Activated T-cell treated with anti-CD3 and anti-CD28 coated beads, Interleukin-2, amount 50 U/mL, for 24 hours (primary cell): ENCODE measurements around the gene NEUROG2.
"Not testable (repeated sequence)": the region's sequence is repeated elsewhere in the genome, so short reads cannot be mapped to it uniquely, and the experiment has no call there.

Experiments used
- DNase-seq: peaks from one replicate; pipeline ENCODE4 v3.0.0-alpha.2; 2020
- H3K27ac Mint-ChIP-seq: 2 replicates; pipeline ENCODE4 v1.8.0; 2020; ENCODE audit warnings: mild to moderate bottlenecking, mixed read lengths
- H3K27me3 Mint-ChIP-seq: 2 replicates; pipeline ENCODE4 v1.8.0; 2020; ENCODE audit warnings: mixed read lengths
- H3K36me3 Mint-ChIP-seq: 2 replicates; pipeline ENCODE4 v1.8.0; 2020; ENCODE audit warnings: low read depth, mixed read lengths
- H3K4me1 Mint-ChIP-seq: 2 replicates; pipeline ENCODE4 v1.8.0; 2020; ENCODE audit warnings: low read depth, mixed read lengths
- H3K4me3 Mint-ChIP-seq: 2 replicates; pipeline ENCODE4 v1.8.0; 2020; ENCODE audit warnings: mild to moderate bottlenecking, moderate library complexity, mixed read lengths
- H3K9me3 Mint-ChIP-seq: 2 replicates; pipeline ENCODE4 v1.8.0; 2020; ENCODE audit warnings: mixed read lengths

NEUROG2 gene

DNA sequence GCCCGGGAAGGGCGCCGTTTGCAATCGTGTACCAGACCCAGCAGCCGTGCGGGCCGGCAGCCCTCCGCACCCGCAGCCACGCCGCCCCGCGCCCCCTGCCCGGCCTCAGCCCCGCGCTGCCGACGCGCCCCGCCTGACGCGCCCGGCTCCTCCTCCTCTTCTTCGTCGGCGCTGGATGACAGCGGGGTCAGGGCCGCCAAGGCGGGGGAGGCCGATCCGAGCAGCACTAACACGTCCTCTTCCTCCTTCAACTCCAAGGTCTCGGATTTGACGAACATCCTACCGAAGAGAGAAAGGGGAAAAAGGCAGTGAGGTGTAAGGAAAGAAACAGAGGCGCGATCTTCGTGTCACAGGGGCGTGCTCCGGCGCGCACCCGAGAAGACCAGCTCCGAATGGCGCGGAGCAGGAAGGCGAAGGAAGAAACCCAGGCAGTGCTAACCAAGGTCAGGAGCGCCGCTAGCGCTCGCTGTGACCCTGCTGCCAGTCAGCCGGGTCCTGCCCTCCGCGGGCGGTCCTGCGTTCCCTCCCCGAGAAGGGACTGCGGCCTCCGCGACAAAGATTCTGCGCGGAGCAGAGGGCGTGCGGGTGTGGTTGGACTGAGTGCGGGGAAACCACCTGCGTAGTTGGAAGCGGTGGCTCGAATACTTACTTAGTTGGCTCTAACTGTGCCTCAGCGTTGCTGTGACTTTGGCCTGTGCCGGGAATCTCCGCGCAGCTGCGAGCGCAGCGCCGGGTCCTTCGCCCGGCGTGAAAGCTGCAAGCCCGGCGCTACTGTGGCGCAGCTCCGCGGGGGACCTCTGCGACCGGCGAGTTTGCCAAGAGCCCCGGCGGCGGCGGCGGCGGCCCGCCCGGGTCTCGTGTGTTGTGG lies 548 bp downstream of the NEUROG2 start:
- Mint-ChIP-seq H3K27me3 (peaks cover 93% of the 10 kb centered on the region), H3K27ac (peak overlapping the region; percentile 75), H3K4me3 (peak overlapping the region; percentile 85), H3K4me1 (peaks cover 52% of the 10 kb centered on the region), H3K9me3 (no peaks in the 10 kb centered on the region), H3K36me3 (peaks cover 2% of the 10 kb centered on the region)
- peak; percentile 66 for DNase-seq

DNA sequence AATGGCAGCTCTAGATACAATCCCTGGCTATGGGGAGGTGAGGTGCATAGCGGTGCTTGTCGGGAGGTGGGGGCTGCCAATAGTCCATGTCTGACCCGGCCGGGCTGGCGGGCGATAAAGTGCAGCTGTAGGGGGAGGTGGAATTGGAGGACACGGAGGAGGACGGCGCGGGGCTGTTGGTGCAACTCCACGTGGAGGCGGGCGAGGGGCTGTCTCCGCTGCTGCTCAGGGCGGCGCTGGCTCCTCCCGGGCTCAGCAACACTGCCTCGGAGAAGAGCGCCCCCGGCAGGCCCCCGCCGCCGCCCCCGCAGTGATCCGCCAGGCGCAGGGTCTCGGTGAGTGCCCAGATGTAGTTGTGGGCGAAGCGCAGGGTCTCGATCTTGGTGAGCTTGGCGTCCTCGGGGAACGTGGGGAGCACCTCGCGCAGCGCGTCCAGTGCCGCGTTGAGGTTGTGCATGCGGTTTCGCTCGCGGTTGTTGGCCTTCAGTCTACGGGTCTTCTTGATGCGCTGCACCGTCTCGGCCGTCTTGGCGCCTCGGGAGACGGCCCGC lies 1.3 kb downstream of the NEUROG2 start:
- Mint-ChIP-seq H3K36me3 (peaks cover 2% of the 10 kb centered on the region), H3K9me3 (no peaks in the 10 kb centered on the region), H3K4me1 (peaks cover 53% of the 10 kb centered on the region), H3K27ac (peak overlapping the region; percentile 24), H3K4me3 (peak overlapping the region; percentile 85), H3K27me3 (peaks cover 93% of the 10 kb centered on the region)
- DNase-seq: no peak

DNA sequence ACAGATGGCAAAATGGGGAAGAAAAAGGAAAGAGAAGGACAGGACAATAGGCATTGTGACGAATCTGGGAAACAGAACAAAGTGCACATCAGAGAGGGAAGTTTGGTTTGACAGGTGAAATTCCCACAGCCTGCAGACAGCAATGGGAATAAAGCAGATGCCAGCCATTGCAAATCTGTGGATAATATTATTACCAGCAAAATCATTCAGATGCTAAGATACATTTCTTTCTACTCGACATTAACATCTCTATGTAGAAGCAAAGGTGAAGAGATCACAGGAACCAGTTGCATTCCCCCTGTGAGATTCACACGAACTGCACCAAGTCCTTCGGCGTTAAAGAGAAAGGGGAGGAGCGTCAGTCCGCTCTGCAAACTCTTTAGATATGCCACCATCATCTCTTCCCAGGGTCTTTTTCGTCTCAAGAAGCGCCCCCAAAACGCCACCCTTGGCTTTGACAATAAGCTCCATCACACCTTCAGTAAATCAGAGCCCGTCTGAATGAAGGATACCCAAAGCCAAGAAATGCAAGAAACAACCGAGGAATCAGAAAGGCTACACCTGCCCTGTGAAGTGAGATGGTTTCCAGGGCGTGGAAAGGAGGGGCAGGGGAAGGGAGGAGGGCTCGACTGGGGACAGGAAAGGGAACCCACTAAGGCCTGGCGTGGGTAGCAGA lies 1.9 kb downstream of the NEUROG2 start:
- peaks cover 93% of the 10 kb centered on the region for H3K27me3 Mint-ChIP-seq
- peaks cover 2% of the 10 kb centered on the region for H3K36me3 Mint-ChIP-seq
- DNase-seq: no peak
- H3K9me3 Mint-ChIP-seq: no peaks in the 10 kb centered on the region
- peak overlapping the region; percentile 24 for H3K27ac Mint-ChIP-seq
- H3K4me3 Mint-ChIP-seq: peak overlapping the region; percentile 85
- peaks cover 59% of the 10 kb centered on the region for H3K4me1 Mint-ChIP-seq

DNA sequence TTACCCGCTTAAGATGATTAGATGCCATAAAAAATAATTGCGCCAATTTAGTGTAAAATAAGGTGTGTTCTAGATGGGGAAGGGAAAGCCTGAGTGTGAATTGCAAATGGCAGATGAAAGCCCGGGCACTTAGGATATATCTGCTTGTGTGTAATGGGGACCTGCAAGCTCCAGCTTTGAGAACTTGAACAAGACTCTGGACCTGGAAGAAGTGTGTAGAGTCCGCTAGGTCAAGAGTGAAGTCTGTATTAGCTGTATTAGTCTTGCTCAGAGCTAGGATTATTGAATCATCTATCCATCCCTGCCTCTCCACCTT lies 4.2 kb downstream of the NEUROG2 start:
- Mint-ChIP-seq H3K27me3 (peaks cover 90% of the 10 kb centered on the region), H3K36me3 (peaks cover 2% of the 10 kb centered on the region), H3K4me3 (no peak overlapping the region), H3K4me1 (peaks cover 50% of the 10 kb centered on the region), H3K9me3 (no peaks in the 10 kb centered on the region), H3K27ac (no peak overlapping the region)
- no peak for DNase-seq

DNA sequence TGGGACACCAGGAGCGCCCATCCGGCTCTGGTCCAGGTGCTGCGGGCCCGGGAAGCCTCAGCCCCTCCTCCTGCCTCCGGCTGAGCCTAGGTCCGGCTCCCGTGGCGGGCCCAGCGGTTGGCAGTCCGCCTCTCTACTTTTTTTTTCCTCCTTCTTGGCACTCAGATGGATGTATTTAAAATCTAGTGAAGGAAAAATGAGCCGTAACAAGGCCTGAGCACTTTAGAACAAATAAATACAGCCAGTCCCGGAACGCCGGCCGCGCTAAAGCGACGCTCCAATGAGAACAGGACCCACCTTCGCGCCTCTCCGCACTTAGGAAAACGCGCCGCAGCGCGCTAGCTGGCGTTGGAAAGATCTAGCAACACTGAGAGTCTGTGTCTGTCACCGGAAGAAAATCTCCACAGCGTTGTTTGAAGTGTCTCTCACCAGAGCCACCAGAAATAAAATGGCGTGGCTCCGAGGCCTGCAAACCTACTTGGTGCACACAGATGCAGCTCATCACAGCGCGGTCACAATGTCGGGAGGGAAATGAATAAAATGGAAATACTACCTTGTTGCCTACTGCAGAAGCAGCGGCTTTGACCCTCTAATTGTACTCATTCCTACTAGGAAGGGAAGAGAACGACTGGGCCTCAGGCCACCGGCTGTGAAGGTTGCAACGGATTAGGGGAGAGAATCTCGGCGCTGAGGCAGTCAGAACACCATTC lies 4.7 kb downstream of the NEUROG2 start:
- no peak overlapping the region for H3K4me3 Mint-ChIP-seq
- DNase-seq: peak; percentile 33
- H3K27me3 Mint-ChIP-seq: peaks cover 91% of the 10 kb centered on the region
- H3K9me3 Mint-ChIP-seq: no peaks in the 10 kb centered on the region
- H3K4me1 Mint-ChIP-seq: peaks cover 47% of the 10 kb centered on the region
- no peak overlapping the region for H3K27ac Mint-ChIP-seq
- H3K36me3 Mint-ChIP-seq: peaks cover 2% of the 10 kb centered on the region

DNA sequence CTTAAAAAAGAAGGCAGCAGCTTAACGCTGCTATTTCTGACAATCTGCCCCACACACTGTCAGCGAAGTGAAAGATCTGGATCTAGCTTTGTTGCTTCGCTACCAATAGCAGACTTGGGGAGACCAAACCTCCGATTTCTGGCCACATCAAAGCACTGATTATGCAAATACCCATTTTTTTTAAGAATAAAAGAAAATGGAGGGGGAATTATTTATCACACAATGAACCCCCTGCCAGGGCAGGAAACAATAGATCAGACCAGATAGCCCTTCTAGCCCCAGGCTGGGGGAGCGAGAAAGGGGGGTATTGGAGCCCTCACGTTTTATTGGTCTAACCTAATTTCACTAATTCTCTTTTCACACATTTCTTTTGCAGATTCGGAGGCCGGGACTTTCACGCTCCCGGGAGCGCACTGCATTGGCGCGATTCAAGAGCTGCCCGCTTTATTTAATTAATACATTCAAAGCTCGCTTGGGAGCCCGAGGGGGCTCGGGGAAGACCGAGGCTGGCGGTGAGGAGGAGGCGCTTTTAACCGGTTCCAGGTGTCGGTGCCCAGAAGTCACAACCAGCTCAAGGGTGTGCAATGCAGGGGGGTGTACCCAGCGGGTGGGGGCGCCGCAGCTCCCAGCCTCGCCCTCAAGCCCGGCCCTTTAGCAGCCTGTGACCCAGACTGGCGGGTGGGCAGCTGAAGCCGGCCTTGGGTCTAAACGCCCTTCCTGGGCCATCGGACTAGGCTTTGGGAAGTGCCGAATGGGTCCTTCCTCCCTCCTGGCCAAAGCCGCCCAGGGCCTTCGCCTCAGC lies 5.5 kb downstream of the NEUROG2 start:
- Mint-ChIP-seq H3K36me3 (peaks cover 2% of the 10 kb centered on the region), H3K27me3 (peaks cover 91% of the 10 kb centered on the region), H3K4me3 (peak overlapping the region; percentile 56), H3K4me1 (peaks cover 42% of the 10 kb centered on the region), H3K9me3 (no peaks in the 10 kb centered on the region), H3K27ac (no peak overlapping the region)
- peak; percentile 34 for DNase-seq

DNA sequence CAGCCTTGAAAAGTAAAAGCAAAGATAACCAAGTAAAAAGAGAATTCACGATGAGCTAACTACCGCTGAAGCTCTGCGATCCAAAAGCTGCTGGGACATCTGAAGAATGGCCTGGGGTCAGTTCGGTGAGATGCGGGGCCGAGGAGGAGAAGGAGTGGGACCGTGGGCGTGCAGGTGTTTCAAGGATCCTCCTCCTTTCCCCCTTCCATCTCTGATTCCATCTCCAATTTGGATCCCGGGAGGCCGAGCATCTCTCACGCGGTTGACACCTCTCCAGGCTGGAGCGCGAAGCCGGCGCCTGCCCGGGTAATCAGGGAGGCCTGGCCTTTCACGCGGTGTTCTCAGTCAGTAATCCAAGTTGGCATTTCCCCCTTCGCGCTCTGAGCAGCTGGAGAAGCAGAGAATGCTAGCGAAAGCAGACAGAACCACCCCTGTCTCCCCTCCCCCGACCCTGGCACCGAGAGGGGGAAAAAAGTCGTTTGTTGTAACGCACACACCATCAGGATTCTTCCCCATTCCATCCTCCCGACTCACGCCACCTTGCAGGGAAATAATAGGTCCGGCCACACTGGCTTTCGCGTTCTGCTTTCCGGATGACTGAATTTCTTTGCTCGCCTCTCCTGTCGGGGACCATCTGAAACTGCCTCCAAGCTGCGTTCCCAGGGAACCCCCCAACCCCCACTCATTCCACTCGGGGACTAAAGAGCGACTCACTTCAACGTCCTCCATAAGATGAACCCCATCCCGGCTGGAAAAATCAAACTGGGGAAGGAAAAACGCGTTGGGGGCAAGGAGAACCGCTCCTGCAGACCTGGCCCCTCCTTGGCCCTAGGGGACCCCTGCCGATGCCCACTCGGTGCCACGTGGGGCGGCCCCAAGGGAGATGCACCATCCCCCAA lies 6.5 kb downstream of the NEUROG2 start:
- peak; percentile 34 for DNase-seq
- H3K4me1 Mint-ChIP-seq: peaks cover 34% of the 10 kb centered on the region
- H3K27ac Mint-ChIP-seq: no peak overlapping the region
- H3K36me3 Mint-ChIP-seq: no peaks in the 10 kb centered on the region
- peaks cover 90% of the 10 kb centered on the region for H3K27me3 Mint-ChIP-seq
- H3K4me3 Mint-ChIP-seq: peak overlapping the region; percentile 54
- H3K9me3 Mint-ChIP-seq: no peaks in the 10 kb centered on the region

DNA sequence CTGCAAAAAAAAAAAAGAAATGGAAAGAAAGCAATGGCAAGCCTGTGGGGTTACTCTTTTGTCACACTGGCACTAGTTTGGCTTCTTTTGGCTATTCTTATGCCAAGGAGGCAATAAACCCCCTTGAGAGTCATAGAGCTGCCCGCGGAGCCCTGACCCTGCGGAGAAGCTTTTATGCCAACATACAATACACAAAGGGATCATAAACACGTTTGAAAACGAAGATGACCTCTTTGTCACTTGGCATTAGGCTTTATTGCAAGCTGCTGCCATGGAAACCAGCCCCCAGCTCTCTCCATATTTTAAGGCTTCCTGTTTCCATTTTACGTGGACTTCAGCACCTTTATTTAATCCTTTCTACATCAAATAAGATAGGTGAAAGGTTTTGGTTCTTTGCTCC lies 7.6 kb downstream of the NEUROG2 start:
- no peak for DNase-seq
- Mint-ChIP-seq H3K9me3 (no peaks in the 10 kb centered on the region), H3K4me3 (no peak overlapping the region), H3K36me3 (no peaks in the 10 kb centered on the region), H3K27ac (no peak overlapping the region), H3K27me3 (peaks cover 84% of the 10 kb centered on the region), H3K4me1 (peaks cover 25% of the 10 kb centered on the region)

DNA sequence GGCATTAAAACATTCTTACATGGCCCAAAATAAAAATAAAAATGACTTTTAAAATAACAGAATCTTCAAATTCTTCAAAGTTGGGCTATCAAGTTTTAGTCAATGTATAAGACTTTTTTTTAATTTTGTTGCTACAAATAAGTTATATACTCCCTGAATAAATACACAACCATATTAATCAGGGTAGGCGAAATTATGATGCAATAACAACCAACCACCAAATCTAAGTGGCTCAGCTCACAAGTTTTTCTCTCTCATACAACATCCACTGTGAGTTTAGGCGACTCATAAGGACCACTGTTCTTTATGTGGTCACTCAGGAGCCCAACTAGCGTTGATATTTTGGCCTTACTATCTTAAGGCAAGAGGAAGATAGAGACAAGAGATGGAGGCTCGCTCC lies 11.2 kb downstream of the NEUROG2 start:
- Mint-ChIP-seq H3K9me3 (no peaks in the 10 kb centered on the region), H3K4me3 (no peak overlapping the region), H3K4me1 (peaks cover 13% of the 10 kb centered on the region), H3K27ac (no peak overlapping the region), H3K27me3 (peaks cover 72% of the 10 kb centered on the region), H3K36me3 (no peaks in the 10 kb centered on the region)
- no peak for DNase-seq

DNA sequence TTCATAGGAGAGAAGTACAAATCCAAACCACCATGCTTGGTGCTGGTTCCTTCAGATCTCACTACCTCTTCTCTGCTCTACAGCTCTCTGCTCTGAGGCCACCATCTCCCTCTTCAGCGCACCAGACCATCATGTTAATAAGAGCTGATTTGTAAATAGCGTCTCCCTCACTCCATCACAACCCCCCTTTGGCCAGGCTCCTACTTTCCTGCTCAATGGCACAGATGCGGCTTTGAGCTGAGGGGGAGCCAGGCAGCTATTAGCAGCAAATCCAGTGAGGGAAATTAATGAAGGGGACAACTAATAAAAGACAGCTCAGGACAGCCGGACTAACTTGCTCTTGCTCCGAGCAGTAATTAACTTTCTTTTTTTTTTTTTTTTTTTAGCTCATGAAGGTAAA lies 13.1 kb downstream of the NEUROG2 start:
- no peak for DNase-seq
- Mint-ChIP-seq H3K4me3 (no peak overlapping the region), H3K4me1 (no peaks in the 10 kb centered on the region), H3K27ac (no peak overlapping the region), H3K36me3 (no peaks in the 10 kb centered on the region), H3K9me3 (no peaks in the 10 kb centered on the region), H3K27me3 (peaks cover 58% of the 10 kb centered on the region)

DNA sequence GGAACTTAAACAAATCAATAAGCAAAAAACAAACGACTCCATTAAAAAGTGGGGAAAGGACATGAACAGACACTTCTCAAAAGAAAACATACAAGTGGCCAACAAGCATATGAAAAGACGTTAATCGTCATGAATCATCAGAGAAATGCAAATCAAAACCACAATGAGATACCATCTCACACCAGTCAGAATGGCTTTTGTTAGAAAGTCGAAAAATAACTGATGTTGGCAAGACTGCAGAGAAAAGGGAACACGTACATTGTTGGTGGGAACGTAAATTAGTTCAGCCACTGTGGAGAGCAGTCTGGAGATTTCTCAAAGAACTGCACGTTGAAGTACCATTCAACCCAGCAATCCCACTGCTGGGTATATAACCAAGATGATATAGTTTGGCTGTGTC lies 23.7 kb downstream of the NEUROG2 start:
- DNase-seq: no peak
- Mint-ChIP-seq H3K27me3 (peaks cover 18% of the 10 kb centered on the region), H3K9me3 (peaks cover 16% of the 10 kb centered on the region), H3K4me1 (no peaks in the 10 kb centered on the region), H3K36me3 (peaks cover 4% of the 10 kb centered on the region), H3K27ac (no peak overlapping the region), H3K4me3 (no peak overlapping the region)

DNA sequence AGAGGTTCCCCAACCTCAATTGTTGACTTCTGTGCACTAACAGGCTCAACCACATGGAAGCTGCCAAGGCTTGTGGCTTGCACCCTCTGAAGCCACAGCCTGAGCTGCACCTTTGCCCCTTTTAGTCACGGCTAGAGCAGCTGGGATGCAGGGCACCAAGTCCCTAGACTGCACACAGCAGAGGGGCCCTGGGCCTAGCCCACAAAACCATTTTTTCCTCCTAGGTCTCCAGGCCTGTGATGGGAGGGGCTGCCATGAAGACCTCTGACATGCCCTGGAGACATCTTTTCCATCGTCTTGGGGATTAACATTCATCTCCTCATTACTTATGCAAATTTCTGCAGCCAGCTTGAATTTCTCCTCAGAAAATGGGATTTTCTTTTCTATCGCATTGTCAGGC lies 25.2 kb downstream of the NEUROG2 start:
- Mint-ChIP-seq H3K9me3 (peaks cover 16% of the 10 kb centered on the region), H3K27me3 (peaks cover 25% of the 10 kb centered on the region)
- H3K36me3 Mint-ChIP-seq, H3K27ac Mint-ChIP-seq, DNase-seq, H3K4me1 Mint-ChIP-seq, H3K4me3 Mint-ChIP-seq: not testable (repeated sequence)

DNA sequence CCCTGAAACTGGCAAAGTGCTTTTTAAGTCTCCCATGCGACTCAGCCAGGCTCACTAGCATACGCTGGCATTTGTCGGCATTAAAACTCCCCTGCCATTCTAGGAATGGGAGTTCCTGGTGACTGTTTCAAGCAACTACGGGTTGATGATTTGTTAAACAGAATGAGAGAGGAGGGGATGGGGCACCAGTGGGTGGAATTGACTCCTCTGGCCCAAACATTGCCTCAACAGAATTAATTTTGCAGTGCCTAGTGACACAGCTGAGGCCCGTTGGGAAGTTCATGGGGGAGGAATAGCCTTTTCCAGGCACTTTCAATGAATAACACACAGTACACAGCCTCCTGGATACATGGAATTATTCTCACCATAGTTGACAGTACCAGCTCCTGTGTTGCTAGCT lies 30.1 kb downstream of the NEUROG2 start:
- H3K4me3 Mint-ChIP-seq: no peak overlapping the region
- no peak for DNase-seq
- no peak overlapping the region for H3K27ac Mint-ChIP-seq
- peaks cover 26% of the 10 kb centered on the region for H3K27me3 Mint-ChIP-seq
- H3K4me1 Mint-ChIP-seq: no peaks in the 10 kb centered on the region
- H3K9me3 Mint-ChIP-seq: peaks cover 16% of the 10 kb centered on the region
- H3K36me3 Mint-ChIP-seq: peaks cover 1% of the 10 kb centered on the region
